GM18505 (cell line): Measurements from ENCODE around the gene TTC28.
"Not testable (repeated sequence)": the region's sequence is repeated elsewhere in the genome, so short reads cannot be mapped to it uniquely, and the experiment has no call there.

Source experiments
- ATAC-seq: cut with Tn5 transposase; IDR thresholded peaks from one replicate; pipeline ENCODE4 v1.9.1; 2021; ENCODE audit not compliant: unreplicated experiment
- POLR2A ChIP-seq: IDR thresholded peaks from 4 replicates; pipeline ENCODE4 v1.6.1; 2011; ENCODE audit warnings: borderline replicate concordance; ENCODE audit not compliant: insufficient read depth, insufficient read length; ENCODE audit errors: extremely low read depth

TTC28 gene

GRCh38 chr22:28650463-28650862 lies 29.2 kb downstream of the TTC28 start:
- TF ChIP-seq POLR2A: no peak
- no peak for ATAC-seq

GRCh38 chr22:28648792-28649191 lies 30.8 kb downstream of the TTC28 start:
- TF ChIP-seq POLR2A: no peak

GRCh38 chr22:28647216-28647615 lies 32.4 kb downstream of the TTC28 start:
- ATAC-seq: no peak

More at GRCh38 chr22:28648792-28649191, 30.8 kb downstream of the TTC28 start:
- no peak for ATAC-seq

GRCh38 chr22:28639321-28639720 lies 40.3 kb downstream of the TTC28 start:
- ATAC-seq: no peak
- no peak for TF ChIP-seq POLR2A

More at GRCh38 chr22:28647216-28647615, 32.4 kb downstream of the TTC28 start:
- no peak for TF ChIP-seq POLR2A

GRCh38 chr22:28637225-28637624 lies 42.4 kb downstream of the TTC28 start:
- TF ChIP-seq POLR2A: no peak

GRCh38 chr22:28630177-28630574 lies 49.5 kb downstream of the TTC28 start:
- TF ChIP-seq POLR2A: no peak

More at GRCh38 chr22:28637225-28637624, 42.4 kb downstream of the TTC28 start:
- no peak for ATAC-seq

GRCh38 chr22:28629420-28630176 lies 50.0 kb downstream of the TTC28 start:
- TF ChIP-seq POLR2A: no peak
- ATAC-seq: no peak

More at GRCh38 chr22:28630177-28630574, 49.5 kb downstream of the TTC28 start:
- ATAC-seq: no peak

GRCh38 chr22:28628766-28629165 lies 50.9 kb downstream of the TTC28 start:
- ATAC-seq: no peak
- no peak for TF ChIP-seq POLR2A

- no peak for ATAC-seq
- no peak for TF ChIP-seq POLR2A
Measured at GRCh38 chr22:28627791-28628190, 51.8 kb downstream of the TTC28 start.

GRCh38 chr22:28620244-28620922 lies 59.3 kb downstream of the TTC28 start:
- no peak for ATAC-seq

GRCh38 chr22:28619236-28619635 lies 60.4 kb downstream of the TTC28 start:
- ATAC-seq: no peak
- TF ChIP-seq POLR2A: no peak

More at GRCh38 chr22:28620244-28620922, 59.3 kb downstream of the TTC28 start:
- no peak for TF ChIP-seq POLR2A

GRCh38 chr22:28615423-28615822 lies 64.2 kb downstream of the TTC28 start:
- not testable (repeated sequence) for ATAC-seq

GRCh38 chr22:28609921-28610320 lies 69.7 kb downstream of the TTC28 start:
- ATAC-seq: no peak
- no peak for TF ChIP-seq POLR2A

- ATAC-seq: no peak
- TF ChIP-seq POLR2A: no peak
Measured at GRCh38 chr22:28608546-28608945, 71.1 kb downstream of the TTC28 start.
